ENCODE measurements around the gene PASD1. TPM values are rescaled to one million over a fixed set of nuclear protein-coding genes. Genes with fewer than 3 reads are reported as not detected.

Gene PASD1
- total RNA-seq, 1 donor from 2014 or later = not detected

GRCh38 chrX:151676196-151676595, 112.7 kb downstream of the PASD1 start:
- Mint-ChIP-seq H3K27ac (no peak overlapping the region), H3K27me3 (peaks cover 2% of the 10 kb centered on the region), H3K36me3 (ENCODE audit: low read depth) (no peaks in the 10 kb centered on the region), H3K4me1 (no peaks in the 10 kb centered on the region), H3K9me3 (no peaks in the 10 kb centered on the region), H3K4me3 (no peak overlapping the region)
- POLR2A ChIA-PET = no interaction called here
- intact Hi-C loops (cut with micrococcal nuclease) = no loop called here
- ATAC-seq (ENCODE audit: low read depth) (no peak), DNase-seq (no peak)
- CTCF ChIA-PET = no interaction called here
- no peak for TF ChIP-seq CTCF (IDR thresholded peaks at IDR 0.05)

GRCh38 chrX:151679798-151680402, 116.4 kb downstream of the PASD1 start:
- Mint-ChIP-seq H3K4me1 (no peaks in the 10 kb centered on the region), H3K27ac (no peak overlapping the region), H3K9me3 (no peaks in the 10 kb centered on the region), H3K36me3 (ENCODE audit: low read depth) (no peaks in the 10 kb centered on the region), H3K4me3 (no peak overlapping the region), H3K27me3 (no peaks in the 10 kb centered on the region)
- CTCF ChIA-PET = no interaction called here
- POLR2A ChIA-PET = no interaction called here
- DNase-seq (no peak), ATAC-seq (ENCODE audit: low read depth) (no peak)
- intact Hi-C loops (cut with micrococcal nuclease) = loop anchor here (5.0 kb wide), 1 partner anchor 908 kb away; no protein-coding TSS in a partner anchor
- TF ChIP-seq CTCF (IDR thresholded peaks at IDR 0.05) = no peak

GRCh38 chrX:151680805-151681204, 117.3 kb downstream of the PASD1 start:
- ChIA-PET CTCF (interaction anchor here (1.2 kb wide), 1 partner anchor 531 kb away, joined by 3 read pairs; no protein-coding TSS in a partner anchor), POLR2A (no interaction called here)
- DNase-seq (peak; percentile 15), ATAC-seq (ENCODE audit: low read depth) (no peak)
- no peaks in the 10 kb centered on the region for H3K27me3 Mint-ChIP-seq
- H3K4me3 Mint-ChIP-seq = no peak overlapping the region
- no peak overlapping the region for H3K27ac Mint-ChIP-seq
- intact Hi-C loops (cut with micrococcal nuclease) = loop anchor here (5.0 kb wide), 1 partner anchor 909 kb away; no protein-coding TSS in a partner anchor
- no peaks in the 10 kb centered on the region for H3K36me3 Mint-ChIP-seq (ENCODE audit: low read depth)
- TF ChIP-seq CTCF (IDR thresholded peaks at IDR 0.05) = no peak
- no peaks in the 10 kb centered on the region for H3K4me1 Mint-ChIP-seq
- H3K9me3 Mint-ChIP-seq = no peaks in the 10 kb centered on the region

- ChIA-PET POLR2A (no interaction called here), CTCF (no interaction called here)
- no peak overlapping the region for H3K27ac Mint-ChIP-seq
- no peak for TF ChIP-seq CTCF (IDR thresholded peaks at IDR 0.05)
- no peaks in the 10 kb centered on the region for H3K36me3 Mint-ChIP-seq (ENCODE audit: low read depth)
- no peaks in the 10 kb centered on the region for H3K4me1 Mint-ChIP-seq
- DNase-seq (no peak), ATAC-seq (ENCODE audit: low read depth) (no peak)
- intact Hi-C loops (cut with micrococcal nuclease) = no loop called here
- no peaks in the 10 kb centered on the region for H3K9me3 Mint-ChIP-seq
- no peak overlapping the region for H3K4me3 Mint-ChIP-seq
- no peaks in the 10 kb centered on the region for H3K27me3 Mint-ChIP-seq
Observed at GRCh38 chrX:151687635-151688034, 124.2 kb downstream of the PASD1 start.

GRCh38 chrX:151688695-151689094, 125.2 kb downstream of the PASD1 start:
- Mint-ChIP-seq H3K27ac (no peak overlapping the region), H3K9me3 (no peaks in the 10 kb centered on the region), H3K4me1 (no peaks in the 10 kb centered on the region), H3K36me3 (ENCODE audit: low read depth) (no peaks in the 10 kb centered on the region), H3K27me3 (peaks cover 6% of the 10 kb centered on the region), H3K4me3 (no peak overlapping the region)
- DNase-seq (no peak), ATAC-seq (ENCODE audit: low read depth) (no peak)
- CTCF ChIA-PET = no interaction called here
- intact Hi-C loops (cut with micrococcal nuclease) = no loop called here
- POLR2A ChIA-PET = no interaction called here
- no peak for TF ChIP-seq CTCF (IDR thresholded peaks at IDR 0.05)
